ENCODE data around the gene LCN6.
"Not testable (repeated sequence)": the region's sequence is repeated elsewhere in the genome, so short reads cannot be mapped to it uniquely, and the experiment has no call there.

LCN6 gene, protein sequence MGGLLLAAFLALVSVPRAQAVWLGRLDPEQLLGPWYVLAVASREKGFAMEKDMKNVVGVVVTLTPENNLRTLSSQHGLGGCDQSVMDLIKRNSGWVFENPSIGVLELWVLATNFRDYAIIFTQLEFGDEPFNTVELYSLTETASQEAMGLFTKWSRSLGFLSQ

DNA sequence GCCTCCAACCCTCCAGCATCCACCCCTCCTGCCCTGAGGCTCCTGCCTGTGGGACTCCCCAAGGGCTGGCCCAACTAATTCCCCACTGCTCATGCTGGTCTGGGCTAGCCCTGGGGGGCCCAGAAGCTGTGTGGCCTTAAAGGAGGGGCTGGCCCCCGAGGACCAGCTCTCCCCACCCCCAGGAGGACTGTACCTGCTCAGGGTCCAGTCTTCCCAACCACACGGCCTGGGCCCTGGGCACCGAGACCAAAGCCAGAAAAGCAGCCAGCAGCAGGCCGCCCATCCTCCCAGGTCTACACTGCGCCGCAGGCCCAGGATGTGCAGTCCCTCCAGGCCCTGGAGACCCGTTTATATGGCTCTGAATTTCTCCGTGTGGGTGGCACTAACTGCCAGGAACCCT, at the start of gene LCN6:
TSS of gene LCN6 (minus strand) at position 325 of the 400 bp plus-strand sequence. CDS start at position 283, 42 bp downstream.
- DNase-seq (ENCODE audit: low read depth, low spot score) = no peak

DNA sequence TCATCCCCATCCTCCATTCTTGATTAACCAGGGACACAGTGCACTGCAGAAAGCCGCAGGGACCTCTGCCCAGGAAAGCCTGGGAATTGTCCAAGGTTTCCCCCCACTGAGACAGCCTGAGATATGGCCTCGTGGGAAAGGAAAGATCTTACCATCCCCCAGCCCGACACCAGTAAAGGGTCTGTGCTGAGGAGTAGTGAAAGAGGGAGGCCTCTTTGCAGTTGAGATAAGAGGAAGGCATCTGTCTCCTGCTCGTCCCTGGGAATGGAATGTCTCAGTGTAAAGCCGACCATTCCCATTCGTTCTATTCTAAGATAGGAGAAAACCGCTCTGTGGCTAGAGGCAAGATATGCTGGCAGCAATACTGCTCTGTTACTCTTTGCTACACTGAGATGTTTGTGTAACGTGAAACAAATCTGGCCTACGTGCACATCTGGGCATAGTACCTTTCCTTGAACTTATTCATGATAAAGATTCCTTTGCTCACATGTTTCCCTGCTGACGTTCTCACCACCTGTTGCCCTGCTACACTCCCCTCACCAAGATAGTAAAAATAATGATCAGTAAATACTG, 48.5 kb upstream of the LCN6 start:
- DNase-seq (ENCODE audit: low read depth, low spot score) = peak; percentile 51

- DNase-seq (ENCODE audit: low read depth, low spot score) = no peak
Measured at GRCh38 chr9:136796238-136796774, 48.0 kb upstream of the LCN6 start, which contains the start of gene CCDC183. Gene CCDC183, plus strand, starts transcription at chr9:136796338. Its CDS starts 60 bp downstream, at chr9:136796398.

DNA sequence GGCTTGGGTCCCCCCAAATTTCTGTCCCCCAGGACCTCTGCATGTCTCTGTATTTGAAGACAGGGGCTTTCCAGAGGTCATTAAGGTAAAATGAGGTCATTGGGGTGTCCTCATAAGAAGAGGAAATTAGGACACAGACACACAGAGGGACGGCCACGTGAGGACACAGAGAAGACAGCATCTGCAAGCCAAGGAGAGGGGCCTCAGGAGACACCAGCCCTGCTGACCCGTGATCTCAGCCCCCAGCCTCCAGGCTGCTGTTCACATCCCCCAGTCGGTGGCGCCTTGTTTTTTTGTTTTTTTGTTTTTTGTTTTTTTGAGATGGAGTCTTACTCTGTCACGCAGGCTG, 46.6 kb upstream of the LCN6 start:
- no peak for DNase-seq (ENCODE audit: low read depth, low spot score)

- DNase-seq (ENCODE audit: low read depth, low spot score) = no peak
Measured at GRCh38 chr9:136794281-136794999, 46.1 kb upstream of the LCN6 start.

- no peak for DNase-seq (ENCODE audit: low read depth, low spot score)
Measured at GRCh38 chr9:136793086-136793946, 45.0 kb upstream of the LCN6 start.

- no peak for DNase-seq (ENCODE audit: low read depth, low spot score)
Measured at GRCh38 chr9:136792321-136793085, 44.2 kb upstream of the LCN6 start.

DNA sequence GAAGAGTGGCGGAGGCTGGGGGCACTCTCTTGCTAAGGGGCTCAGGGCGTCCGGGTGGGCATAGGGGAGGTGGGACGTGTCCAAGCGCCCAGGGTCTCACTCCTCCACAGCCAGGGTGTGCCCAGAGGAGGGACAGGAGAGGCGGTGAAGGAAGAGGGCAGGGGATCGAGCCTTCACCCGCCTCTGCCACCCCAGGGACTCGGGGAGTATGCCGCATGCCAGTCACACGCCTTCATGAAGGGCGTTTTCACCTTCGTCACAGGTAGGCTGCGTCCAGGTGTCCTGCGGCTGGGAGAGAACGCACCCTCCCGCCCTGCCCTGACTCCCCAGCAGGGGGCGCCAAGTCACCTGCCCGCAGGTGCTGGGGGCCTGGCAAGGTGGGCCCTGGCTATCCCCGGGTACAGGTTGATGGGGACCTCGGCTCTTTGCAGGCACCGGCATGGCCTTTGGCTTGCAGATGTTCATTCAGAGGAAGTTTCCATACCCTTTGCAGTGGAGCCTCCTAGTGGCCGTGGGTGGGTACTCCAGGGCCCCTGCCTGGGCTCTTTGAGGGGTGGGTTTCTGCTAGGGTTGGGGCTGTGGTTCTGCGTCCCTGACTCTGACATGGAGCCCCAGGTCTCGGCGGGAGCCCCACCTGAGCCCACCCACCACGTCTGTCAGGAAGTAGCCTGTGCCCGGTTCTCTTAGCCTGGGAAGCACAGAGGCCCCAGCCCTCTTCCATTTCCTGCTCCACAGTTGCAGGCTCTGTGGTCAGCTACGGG, 43.4 kb upstream of the LCN6 start:
- DNase-seq (ENCODE audit: low read depth, low spot score) = peak; percentile 45

DNA sequence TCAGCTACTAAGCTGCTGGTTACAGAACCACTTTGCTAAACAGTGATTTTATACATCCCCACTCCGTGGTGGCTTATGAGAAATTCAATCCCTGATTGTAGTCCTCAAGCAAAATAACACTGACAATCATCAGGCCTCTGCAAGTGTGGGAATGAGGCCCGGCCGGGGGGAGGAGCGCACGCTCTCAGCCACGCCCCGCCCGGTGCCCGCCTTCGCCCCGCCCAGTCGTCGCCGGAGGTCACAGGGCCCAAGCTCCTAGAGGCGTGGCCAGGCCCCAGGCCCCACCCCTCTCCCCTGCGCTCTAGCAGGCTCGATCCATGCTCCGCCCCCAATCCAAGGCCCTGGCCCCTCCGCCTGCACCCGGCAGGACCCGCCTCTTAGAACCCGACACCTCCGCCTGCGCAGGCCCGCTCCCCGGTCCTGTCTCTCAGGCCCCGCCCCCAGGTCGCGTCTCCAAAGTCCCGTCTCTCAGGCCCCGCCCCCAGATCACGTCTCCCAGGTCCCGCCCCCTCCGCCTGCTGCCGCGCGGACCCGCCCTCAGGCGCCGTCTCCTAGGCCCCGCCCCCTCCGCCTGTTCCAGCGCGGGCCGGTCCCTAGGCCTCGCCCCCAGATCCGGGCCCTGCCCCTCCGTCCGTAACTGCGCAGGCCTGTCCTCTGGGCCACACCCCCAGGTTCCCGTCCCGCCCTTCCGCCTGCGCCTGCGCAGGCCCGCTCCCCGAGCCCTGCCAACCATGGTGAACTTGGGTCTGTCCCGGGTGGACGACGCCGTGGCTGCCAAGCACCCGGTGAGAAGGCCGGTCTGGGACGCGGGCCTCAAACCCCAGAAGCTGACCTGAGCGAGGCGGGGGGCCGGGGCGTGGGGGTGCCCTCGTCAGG, 42.6 kb upstream of the LCN6 start, which contains the start of gene TMEM141:
TSS of gene TMEM141 (plus strand) at position 705 of the 876 bp plus-strand sequence. CDS start at position 732, 27 bp downstream.
- DNase-seq (ENCODE audit: low read depth, low spot score) = peak; percentile 100

DNA sequence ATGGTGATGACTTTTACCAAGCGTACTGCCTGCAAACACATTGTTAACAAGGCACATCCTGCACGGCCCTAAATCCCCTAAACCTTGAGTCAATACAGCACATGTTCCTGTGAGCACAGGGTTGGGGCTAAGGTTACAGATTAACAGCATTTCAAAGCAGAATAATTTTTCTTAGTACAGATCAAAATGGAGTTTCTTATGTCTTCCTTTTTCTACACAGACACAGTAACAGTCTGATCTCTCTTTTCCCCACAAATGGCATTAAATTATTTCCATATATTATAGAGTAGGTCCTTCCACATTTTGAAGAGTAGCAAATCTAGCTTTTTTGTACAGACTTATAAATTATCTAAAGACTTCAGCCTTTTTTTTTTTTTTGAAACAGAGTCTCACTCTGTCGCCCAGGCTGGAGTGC, 41.2 kb upstream of the LCN6 start:
- no peak for DNase-seq (ENCODE audit: low read depth, low spot score)

- DNase-seq (ENCODE audit: low read depth, low spot score) = not testable (repeated sequence)
Measured at GRCh38 chr9:136788644-136789522, 40.6 kb upstream of the LCN6 start.

DNA sequence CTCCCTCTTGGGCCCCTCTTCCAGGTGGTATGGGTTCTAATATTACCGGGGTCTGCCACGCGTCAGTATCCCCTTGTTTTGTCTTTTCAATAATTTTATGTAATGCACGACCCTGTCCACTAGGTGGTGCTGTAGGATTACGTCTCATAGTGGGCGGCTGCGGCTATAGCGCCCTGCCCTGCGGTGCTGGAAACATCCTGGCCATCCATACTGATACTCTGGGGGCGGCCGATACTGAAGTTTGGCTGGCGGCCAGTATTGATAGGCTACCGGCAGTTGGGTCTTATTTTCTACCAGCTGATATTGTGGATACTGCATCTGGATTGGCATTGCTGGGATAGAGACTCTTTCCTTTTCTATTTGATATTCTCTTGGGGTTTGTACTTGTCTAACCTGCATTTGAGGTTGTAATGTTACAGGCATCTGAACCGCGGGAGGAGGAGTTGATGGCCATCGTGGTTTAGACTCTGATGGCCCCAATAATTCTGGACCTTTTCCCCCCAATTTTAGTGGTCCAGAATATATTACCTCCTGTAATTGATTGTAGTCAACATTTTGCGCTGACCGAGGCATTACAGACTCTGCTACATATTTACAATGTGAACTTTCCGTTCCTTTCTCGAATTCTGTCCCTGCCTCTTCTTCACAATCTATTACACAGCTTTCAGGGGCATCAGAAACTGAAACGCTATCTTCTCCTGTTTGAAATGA, 39.5 kb upstream of the LCN6 start:
- DNase-seq (ENCODE audit: low read depth, low spot score) = peak; percentile 73

DNA sequence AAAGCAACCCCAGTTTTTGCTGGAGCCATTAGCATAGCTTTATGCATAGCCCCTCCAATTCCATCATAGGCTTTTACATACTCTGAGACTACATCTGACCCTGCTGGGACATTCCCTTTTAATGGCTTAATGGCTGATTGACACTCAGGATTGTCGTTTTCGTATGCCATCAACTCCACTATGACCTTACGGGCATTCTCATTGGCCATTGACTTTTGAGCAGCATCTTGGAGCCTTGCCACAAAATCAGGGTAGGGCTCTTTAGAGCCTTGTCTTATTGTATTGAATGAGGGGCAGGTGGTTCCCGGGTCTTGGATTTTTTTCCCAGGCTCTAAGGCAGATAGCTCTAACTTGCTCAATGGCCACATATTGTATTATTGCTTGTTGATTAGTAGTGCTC, 38.7 kb upstream of the LCN6 start:
- DNase-seq (ENCODE audit: low read depth, low spot score) = not testable (repeated sequence)

DNA sequence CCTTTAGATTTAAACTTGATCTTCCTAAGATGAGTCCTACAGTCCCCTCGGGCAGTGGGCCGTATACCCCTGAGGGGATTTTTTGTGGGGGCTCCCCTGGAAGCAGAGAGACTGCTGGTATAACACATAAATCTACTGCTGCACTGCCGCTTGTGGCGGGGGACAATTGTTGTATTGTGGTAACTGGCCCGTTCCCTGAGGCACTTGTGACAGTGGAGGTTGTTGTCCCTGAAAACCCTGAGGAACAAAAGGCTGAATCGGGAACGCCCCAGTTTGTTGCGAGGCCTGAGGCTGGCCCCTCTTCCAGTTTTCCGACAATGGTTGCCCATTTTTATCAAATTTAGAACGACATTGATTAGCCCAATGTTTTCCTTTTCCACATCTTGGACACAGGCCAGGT, 38.1 kb upstream of the LCN6 start:
- no peak for DNase-seq (ENCODE audit: low read depth, low spot score)

- not testable (repeated sequence) for DNase-seq (ENCODE audit: low read depth, low spot score)
Measured at GRCh38 chr9:136785565-136786355, 37.4 kb upstream of the LCN6 start.

DNA sequence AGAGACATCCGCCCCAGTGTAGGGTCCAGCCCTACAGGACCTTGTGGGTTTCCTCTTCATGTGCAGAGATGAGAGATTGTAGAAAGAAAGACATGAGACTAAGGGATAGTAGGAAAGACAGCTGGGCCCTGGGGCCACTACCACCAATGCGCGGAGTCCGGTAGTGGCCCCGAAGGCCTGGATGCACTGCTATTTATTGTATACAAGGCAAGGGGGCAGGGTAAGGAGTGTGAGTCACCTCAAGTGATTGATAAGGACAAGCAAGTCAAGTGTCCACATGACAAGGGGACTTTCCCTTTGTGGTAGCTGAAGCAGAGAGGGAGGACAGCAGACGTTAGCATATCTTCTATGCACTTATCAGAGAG, 36.7 kb upstream of the LCN6 start:
- no peak for DNase-seq (ENCODE audit: low read depth, low spot score)
